Activated T-cell treated with anti-CD3 and anti-CD28 coated beads, Interleukin-2, amount 50 U/mL, for 4 hours (primary cell): ENCODE results near the gene IDNK. TPM values are rescaled to one million over a fixed set of nuclear protein-coding genes. Genes with fewer than 3 reads are reported as not detected.
"Not testable (repeated sequence)": the region's sequence is repeated elsewhere in the genome, so short reads cannot be mapped to it uniquely, and the experiment has no call there.

Experiments
- ATAC-seq, 2 donors: fragments of 200-7000 bp; cut with Tn5 transposase; one replicate each; pipeline ENCODE4 v1.10.0; 2021
- DNase-seq: peaks from one replicate; pipeline ENCODE4 v3.0.0-alpha.2; 2020
- H3K27me3 Mint-ChIP-seq: one replicate; pipeline ENCODE4 v1.8.0; 2021; ENCODE audit warnings: low read depth, mixed read lengths
- H3K36me3 Mint-ChIP-seq: one replicate; pipeline ENCODE4 v1.8.0; 2022; ENCODE audit warnings: mixed read lengths; ENCODE audit not compliant: insufficient read depth
- H3K4me1 Mint-ChIP-seq: one replicate; pipeline ENCODE4 v1.8.0; 2021; ENCODE audit warnings: low read depth, mixed read lengths
- H3K4me3 Mint-ChIP-seq: one replicate; pipeline ENCODE4 v1.8.0; 2021; ENCODE audit warnings: mild to moderate bottlenecking, moderate library complexity, mixed read lengths
- H3K9me3 Mint-ChIP-seq: one replicate; pipeline ENCODE4 v1.8.0; 2021; ENCODE audit warnings: mixed read lengths
- total RNA-seq, 3 donors: library from RNA; stranded (reverse); gene quantifications; one replicate each; pipeline ENCODE4 v1.2.1, GENCODE V29; 2021

The IDNK gene
- total RNA-seq = 1 to 10 TPM; 1.9 to 3.3 (median 3.1) TPM

- no peaks in the 10 kb centered on the region for H3K9me3 Mint-ChIP-seq
- DNase-seq (peak; percentile 45), ATAC-seq (peak; percentile 95 to 96)
- no peaks in the 10 kb centered on the region for H3K27me3 Mint-ChIP-seq
- peak within 1 kb of the TSS; percentile 85 for H3K4me3 Mint-ChIP-seq
- peaks cover 31% of the 10 kb centered on the region for H3K4me1 Mint-ChIP-seq
- H3K36me3 Mint-ChIP-seq = no peaks in the 10 kb centered on the region
These were observed at the start of gene IDNK for GRCh38 chr9:83622939-83623678. Gene IDNK, plus strand, starts transcription at chr9:83623143. Its CDS starts 29 bp downstream, at chr9:83623172.

GRCh38 chr9:83574482-83574881, 48.5 kb upstream of the IDNK start:
- ATAC-seq (no peak), DNase-seq (no peak)
- Mint-ChIP-seq H3K4me1 (no peaks in the 10 kb centered on the region), H3K36me3 (peaks cover 10% of the 10 kb centered on the region), H3K27me3 (no peaks in the 10 kb centered on the region), H3K9me3 (peaks cover 15% of the 10 kb centered on the region), H3K4me3 (no peak overlapping the region)

- peaks cover 15% of the 10 kb centered on the region for H3K9me3 Mint-ChIP-seq
- H3K4me1 Mint-ChIP-seq = no peaks in the 10 kb centered on the region
- H3K4me3 Mint-ChIP-seq = no peak overlapping the region
- no peaks in the 10 kb centered on the region for H3K27me3 Mint-ChIP-seq
- ATAC-seq (no peak), DNase-seq (no peak)
- peaks cover 13% of the 10 kb centered on the region for H3K36me3 Mint-ChIP-seq
These were observed 40.9 kb upstream of the IDNK start for GRCh38 chr9:83582029-83582428.

GRCh38 chr9:83583151-83584014, 39.6 kb upstream of the IDNK start:
- peak; percentile 17 for DNase-seq
- peaks cover 8% of the 10 kb centered on the region for H3K9me3 Mint-ChIP-seq
- H3K27me3 Mint-ChIP-seq = no peaks in the 10 kb centered on the region
- peaks cover 10% of the 10 kb centered on the region for H3K36me3 Mint-ChIP-seq
- peak in 1 of 2 donors; percentile 43 for ATAC-seq
- no peaks in the 10 kb centered on the region for H3K4me1 Mint-ChIP-seq
- no peak overlapping the region for H3K4me3 Mint-ChIP-seq

- no peaks in the 10 kb centered on the region for H3K4me1 Mint-ChIP-seq
- no peaks in the 10 kb centered on the region for H3K27me3 Mint-ChIP-seq
- H3K36me3 Mint-ChIP-seq = peaks cover 5% of the 10 kb centered on the region
- H3K4me3 Mint-ChIP-seq = no peak overlapping the region
- H3K9me3 Mint-ChIP-seq = no peaks in the 10 kb centered on the region
- DNase-seq (no peak), ATAC-seq (no peak)
These were observed 37.9 kb upstream of the IDNK start for GRCh38 chr9:83584995-83585394.

- no peaks in the 10 kb centered on the region for H3K9me3 Mint-ChIP-seq
- DNase-seq (no peak), ATAC-seq (peak; percentile 74 to 84)
- H3K27me3 Mint-ChIP-seq = no peaks in the 10 kb centered on the region
- H3K4me1 Mint-ChIP-seq = no peaks in the 10 kb centered on the region
- no peak overlapping the region for H3K4me3 Mint-ChIP-seq
- peaks cover 5% of the 10 kb centered on the region for H3K36me3 Mint-ChIP-seq
These were observed 34.7 kb upstream of the IDNK start for GRCh38 chr9:83588256-83588655.

- no peaks in the 10 kb centered on the region for H3K9me3 Mint-ChIP-seq
- H3K4me3 Mint-ChIP-seq = no peak overlapping the region
- no peaks in the 10 kb centered on the region for H3K36me3 Mint-ChIP-seq
- DNase-seq (peak; percentile 21), ATAC-seq (no peak)
- no peaks in the 10 kb centered on the region for H3K4me1 Mint-ChIP-seq
- H3K27me3 Mint-ChIP-seq = no peaks in the 10 kb centered on the region
These were observed 25.9 kb upstream of the IDNK start for GRCh38 chr9:83596899-83597504.

- H3K4me3 Mint-ChIP-seq = no peak overlapping the region
- H3K4me1 Mint-ChIP-seq = no peaks in the 10 kb centered on the region
- no peaks in the 10 kb centered on the region for H3K36me3 Mint-ChIP-seq
- ATAC-seq (no peak), DNase-seq (no peak)
- H3K27me3 Mint-ChIP-seq = no peaks in the 10 kb centered on the region
- H3K9me3 Mint-ChIP-seq = no peaks in the 10 kb centered on the region
These were observed 24.5 kb upstream of the IDNK start for GRCh38 chr9:83598487-83598886.

- no peak for ATAC-seq
- Mint-ChIP-seq H3K27me3 (no peaks in the 10 kb centered on the region), H3K4me3 (no peak overlapping the region), H3K9me3 (no peaks in the 10 kb centered on the region), H3K36me3 (no peaks in the 10 kb centered on the region), H3K4me1 (no peaks in the 10 kb centered on the region)
- no peak for DNase-seq
These were observed 23.9 kb upstream of the IDNK start for GRCh38 chr9:83599071-83599470.

- DNase-seq (no peak), ATAC-seq (no peak)
- Mint-ChIP-seq H3K9me3 (no peaks in the 10 kb centered on the region), H3K27me3 (no peaks in the 10 kb centered on the region), H3K4me1 (no peaks in the 10 kb centered on the region), H3K4me3 (no peak overlapping the region), H3K36me3 (no peaks in the 10 kb centered on the region)
These were observed 21.5 kb upstream of the IDNK start for GRCh38 chr9:83601463-83601862.

GRCh38 chr9:83607620-83608019, 15.3 kb upstream of the IDNK start:
- H3K36me3 Mint-ChIP-seq, DNase-seq, H3K4me1 Mint-ChIP-seq, ATAC-seq, H3K9me3 Mint-ChIP-seq, H3K27me3 Mint-ChIP-seq, H3K4me3 Mint-ChIP-seq: not testable (repeated sequence)

GRCh38 chr9:83613298-83613697, 9.6 kb upstream of the IDNK start:
- not testable (repeated sequence) for H3K36me3 Mint-ChIP-seq, H3K27me3 Mint-ChIP-seq, ATAC-seq, H3K4me3 Mint-ChIP-seq, DNase-seq, H3K9me3 Mint-ChIP-seq, H3K4me1 Mint-ChIP-seq

- DNase-seq = no peak
- no peaks in the 10 kb centered on the region for H3K9me3 Mint-ChIP-seq
- no peak overlapping the region for H3K4me3 Mint-ChIP-seq
- H3K36me3 Mint-ChIP-seq = peaks cover 2% of the 10 kb centered on the region
- H3K4me1 Mint-ChIP-seq = peaks cover 3% of the 10 kb centered on the region
- no peak for ATAC-seq
- no peaks in the 10 kb centered on the region for H3K27me3 Mint-ChIP-seq
These were observed 5.6 kb upstream of the IDNK start for GRCh38 chr9:83617299-83617698.

GRCh38 chr9:83620841-83621636, 1.9 kb upstream of the IDNK start:
- DNase-seq (peak; percentile 27), ATAC-seq (no peak)
- H3K9me3 Mint-ChIP-seq = no peaks in the 10 kb centered on the region
- no peaks in the 10 kb centered on the region for H3K36me3 Mint-ChIP-seq
- H3K4me3 Mint-ChIP-seq = no peak overlapping the region
- H3K4me1 Mint-ChIP-seq = peaks cover 28% of the 10 kb centered on the region
- no peaks in the 10 kb centered on the region for H3K27me3 Mint-ChIP-seq
